Activated CD8-positive, alpha-beta memory T cell treated with anti-CD3 and anti-CD28 coated beads for 24 hours (primary cell): ENCODE data around the gene USP24.

Experiments
- DNase-seq: peaks from one replicate; pipeline ENCODE4 v3.0.0-alpha.2; 2020

USP24 gene

GRCh38 chr1:55063577-55063942 lies 151.6 kb downstream of the USP24 start:
- no peak for DNase-seq

DNA sequence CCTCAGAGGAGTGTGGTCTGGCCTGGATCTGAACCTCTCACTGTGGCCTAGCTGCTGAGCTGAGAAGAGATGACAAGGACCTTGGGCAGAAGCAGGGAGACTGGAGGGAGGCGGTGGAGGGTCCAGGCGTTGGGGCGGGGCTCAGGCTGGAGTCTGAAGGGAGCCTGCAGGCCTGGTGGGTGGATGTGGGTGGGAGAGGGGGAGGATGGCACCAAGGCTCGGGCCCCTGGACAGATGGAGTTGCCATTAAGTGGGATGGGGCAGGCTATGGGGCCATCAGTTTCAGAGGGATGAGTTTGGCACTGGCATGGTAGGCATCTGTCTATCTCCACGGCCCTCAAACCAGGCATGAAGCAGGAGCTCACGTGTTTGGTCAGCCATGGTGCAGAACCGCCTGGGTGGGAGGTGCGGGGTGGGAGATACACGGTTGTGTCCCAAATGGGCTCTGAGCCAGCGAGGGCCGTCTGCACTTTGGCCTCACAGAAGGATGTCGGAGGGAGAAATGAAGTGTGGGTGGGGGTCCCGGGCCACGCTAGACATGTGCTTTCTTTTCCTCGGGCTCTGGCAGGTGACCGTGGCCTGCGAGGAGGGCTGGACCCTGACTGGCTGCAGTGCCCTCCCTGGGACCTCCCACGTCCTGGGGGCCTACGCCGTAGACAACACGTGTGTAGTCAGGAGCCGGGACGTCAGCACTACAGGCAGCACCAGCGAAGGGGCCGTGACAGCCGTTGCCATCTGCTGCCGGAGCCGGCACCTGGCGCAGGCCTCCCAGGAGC lies 152.2 kb downstream of the USP24 start:
- DNase-seq = no peak

GRCh38 chr1:55061706-55062321 lies 153.3 kb downstream of the USP24 start:
- DNase-seq = no peak

DNA sequence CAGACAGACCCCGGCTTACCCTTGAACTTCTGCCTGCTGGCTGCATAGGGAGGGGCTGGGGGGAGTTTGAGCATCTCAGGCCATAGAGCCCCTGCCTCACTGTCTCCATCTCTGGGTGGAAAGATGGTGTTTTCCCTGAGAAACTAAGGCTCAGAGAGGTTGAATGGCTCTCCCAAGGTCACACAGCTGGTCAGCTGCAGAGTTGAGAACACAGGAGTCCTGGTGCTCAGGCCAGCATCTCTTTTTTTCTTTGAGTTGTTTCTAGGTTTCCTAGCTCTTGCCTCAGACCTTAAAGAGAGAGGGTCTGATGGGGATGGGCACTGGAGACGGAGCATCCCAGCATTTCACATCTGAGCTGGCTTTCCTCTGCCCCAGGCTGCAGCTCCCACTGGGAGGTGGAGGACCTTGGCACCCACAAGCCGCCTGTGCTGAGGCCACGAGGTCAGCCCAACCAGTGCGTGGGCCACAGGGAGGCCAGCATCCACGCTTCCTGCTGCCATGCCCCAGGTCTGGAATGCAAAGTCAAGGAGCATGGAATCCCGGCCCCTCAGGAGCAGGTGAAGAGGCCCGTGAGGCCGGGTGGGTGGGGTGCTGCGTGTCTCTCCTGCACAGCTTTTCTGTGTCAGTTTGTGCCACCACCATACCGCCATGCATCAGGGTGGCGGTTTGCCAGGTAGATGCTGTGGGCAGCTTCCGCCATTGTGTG lies 154.0 kb downstream of the USP24 start:
- peak; percentile 49 for DNase-seq

DNA sequence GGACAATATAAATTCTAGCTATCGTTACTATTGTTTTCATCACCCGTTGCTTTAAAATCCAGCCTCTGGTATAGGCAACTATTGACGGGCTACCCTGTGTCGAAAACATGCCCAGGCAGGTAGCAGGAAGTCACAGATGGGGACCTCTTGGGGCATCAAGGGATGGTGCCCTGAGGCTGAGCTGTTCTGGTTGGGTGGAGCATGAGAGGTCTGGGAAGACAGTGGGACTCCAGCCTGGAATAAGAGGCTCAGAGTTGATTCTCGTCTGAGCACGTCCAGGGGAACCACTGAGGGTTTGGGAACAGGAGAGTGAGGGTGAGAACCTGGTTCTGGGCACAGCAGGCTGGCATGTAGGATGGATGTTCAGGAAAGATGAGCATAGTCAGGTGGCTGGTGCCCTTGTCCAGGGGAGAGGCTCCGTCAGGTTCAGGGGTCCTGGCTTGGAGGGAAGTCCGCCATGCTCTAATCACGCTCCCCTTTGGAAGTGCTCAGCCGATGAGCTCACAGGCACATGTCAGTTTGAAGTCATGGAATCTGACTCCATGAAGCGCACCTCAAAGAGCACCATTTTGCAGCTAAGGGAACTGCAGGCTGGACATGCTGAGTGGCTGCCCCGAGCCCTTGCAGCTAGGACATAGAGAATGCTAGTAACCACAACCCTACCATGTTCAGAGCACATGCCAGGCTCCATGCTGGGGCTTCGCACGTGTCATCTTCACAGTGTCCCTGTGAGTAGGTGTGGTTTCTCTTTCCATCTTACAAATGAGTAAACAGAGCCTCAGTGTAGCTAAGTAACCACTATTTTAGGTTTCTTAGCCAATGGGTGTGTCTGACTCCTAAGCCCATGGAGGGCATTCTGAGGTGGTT lies 154.8 kb downstream of the USP24 start:
- peak; percentile 47 for DNase-seq

DNA sequence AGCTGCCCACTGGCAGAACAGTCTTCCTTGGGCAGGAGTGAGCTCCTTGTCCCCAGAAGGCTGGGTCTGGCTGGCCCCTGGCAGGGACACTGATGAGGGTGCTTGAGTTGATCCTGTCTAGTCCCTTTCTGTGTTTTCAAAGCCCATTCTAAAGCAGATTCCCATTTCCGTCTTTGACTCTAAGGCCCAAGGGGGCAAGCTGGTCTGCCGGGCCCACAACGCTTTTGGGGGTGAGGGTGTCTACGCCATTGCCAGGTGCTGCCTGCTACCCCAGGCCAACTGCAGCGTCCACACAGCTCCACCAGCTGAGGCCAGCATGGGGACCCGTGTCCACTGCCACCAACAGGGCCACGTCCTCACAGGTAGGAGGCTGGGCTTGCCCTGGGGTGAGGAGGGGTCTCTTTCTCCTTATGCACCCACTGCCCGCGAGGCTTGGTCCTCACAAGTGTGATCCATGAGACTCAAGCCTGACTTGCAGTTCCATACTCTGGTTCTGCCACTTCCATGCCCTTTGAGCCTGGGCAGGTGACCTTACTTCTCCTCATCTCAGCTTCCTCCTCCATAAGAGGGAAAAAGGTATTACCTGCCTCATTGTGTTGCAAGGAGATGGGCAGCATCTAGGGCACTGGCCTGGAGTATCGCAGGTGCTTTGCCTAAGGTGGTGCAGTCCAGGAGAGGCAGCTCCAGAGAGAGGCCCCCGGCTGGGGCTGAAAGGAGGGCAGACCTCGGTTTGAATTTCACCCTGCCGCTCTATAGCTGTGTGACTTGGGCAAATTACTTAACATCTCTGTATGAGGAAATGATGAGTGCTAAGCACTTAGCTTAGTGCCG lies 155.6 kb downstream of the USP24 start:
- DNase-seq = peak; percentile 55

- no peak for DNase-seq
Measured at GRCh38 chr1:55057956-55058298, 157.2 kb downstream of the USP24 start.

DNA sequence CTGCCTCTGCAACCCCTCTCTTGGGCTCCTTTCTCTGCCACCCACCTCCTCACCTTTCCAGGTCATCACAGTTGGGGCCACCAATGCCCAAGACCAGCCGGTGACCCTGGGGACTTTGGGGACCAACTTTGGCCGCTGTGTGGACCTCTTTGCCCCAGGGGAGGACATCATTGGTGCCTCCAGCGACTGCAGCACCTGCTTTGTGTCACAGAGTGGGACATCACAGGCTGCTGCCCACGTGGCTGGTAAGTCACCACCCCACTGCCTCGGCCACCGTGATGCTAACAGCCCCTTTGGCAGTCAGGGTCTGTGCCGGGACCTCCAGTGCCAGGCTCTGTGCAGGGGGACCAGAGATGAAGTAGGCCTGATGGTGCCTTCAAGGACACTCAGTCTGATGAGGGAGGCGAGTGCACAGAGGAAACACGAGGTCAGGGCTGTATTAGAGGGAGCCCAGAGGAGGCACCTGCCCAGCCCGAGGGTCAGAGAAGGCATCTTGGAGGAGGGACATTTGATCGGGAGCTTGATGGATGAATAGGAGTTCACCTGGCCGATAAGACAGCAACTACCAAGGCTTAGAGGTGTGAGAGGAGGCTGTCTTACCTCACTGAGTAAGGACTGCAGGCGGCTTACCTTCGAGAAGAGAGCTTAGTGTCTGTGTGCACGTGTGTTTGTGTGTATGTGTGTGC lies 157.8 kb downstream of the USP24 start:
- no peak for DNase-seq

DNA sequence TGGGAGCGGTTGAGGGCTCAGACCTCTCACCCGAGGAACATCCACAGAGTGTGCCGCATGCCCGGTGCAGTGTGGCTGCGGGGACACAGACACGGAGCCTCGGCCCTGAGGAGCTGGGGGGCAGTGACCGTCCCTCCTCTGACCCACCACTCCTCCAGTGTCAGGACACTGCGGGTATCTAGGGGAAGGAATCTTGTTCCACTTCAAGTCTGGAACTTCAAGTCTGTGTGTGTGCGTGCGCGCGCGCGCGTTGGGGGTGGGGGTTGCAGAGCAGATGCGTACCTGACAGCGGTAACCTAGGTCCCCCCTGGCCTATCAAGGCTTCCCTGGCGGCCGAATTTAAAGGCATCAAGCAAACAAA lies 158.6 kb downstream of the USP24 start:
- DNase-seq = no peak

DNA sequence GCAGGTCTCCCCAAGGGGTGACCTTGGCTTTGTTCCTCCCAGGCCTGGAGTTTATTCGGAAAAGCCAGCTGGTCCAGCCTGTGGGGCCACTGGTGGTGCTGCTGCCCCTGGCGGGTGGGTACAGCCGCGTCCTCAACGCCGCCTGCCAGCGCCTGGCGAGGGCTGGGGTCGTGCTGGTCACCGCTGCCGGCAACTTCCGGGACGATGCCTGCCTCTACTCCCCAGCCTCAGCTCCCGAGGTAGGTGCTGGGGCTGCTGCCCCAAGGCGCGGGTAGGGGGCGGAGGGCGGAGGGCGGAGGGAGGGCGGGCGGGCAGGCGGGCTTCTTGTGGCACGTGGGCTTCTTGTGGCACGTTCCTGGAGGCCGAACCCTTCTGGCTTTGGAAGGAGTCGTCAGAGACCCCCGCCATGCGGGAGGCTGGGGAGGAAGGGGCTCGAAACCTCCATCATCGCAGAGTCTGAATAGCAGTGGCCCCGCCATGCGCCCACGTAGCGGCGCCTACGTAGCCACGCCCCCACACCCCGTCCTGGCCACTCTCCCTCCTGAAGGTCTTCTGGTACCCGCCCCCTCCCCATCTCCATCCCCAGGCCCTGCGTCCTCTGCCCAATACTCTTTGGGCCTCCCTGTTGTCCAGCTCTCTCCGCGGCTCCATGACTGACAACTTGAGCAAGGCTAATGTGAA lies 159.1 kb downstream of the USP24 start:
- no peak for DNase-seq

DNA sequence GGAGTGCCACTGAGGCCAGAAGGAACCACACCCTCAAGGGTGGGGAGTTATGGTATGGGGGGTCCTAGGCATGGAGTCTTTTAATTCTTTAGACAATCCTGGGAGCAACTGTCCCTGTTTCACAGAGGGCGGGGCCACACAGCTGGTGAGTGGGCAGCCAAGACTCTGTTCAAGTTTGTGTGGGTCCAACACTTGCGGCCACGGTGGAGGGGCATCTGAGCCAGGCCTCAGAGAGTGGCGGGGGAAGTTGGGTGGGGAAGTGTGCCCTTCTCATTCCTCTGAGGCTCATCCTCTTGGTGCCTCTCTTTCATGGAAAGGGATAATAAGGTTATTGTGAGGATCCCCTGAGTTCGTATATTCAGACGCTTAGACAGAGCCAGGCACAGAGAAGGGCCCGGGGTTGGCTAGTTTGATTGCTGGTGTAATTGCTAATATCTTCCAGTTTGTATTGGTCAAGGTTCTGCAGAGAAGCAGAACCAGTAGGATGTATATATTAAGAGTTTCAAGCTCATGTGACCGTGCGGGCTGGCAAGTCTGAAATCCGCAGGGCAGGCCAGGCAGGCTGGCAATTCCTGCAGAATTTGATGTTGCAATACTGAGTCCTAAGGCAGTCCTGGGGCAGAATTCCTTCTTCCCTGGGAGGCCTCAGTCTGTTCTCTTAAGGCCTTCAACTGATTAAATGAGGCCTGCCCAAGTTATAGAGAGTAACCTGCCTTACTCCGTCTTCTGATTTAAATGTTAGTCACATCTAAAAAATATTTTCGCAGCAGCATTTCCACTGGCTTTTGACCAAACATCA lies 159.9 kb downstream of the USP24 start:
- DNase-seq = no peak

- no peak for DNase-seq
Measured at GRCh38 chr1:55054396-55054795, 160.8 kb downstream of the USP24 start.

GRCh38 chr1:55053265-55053954 lies 161.8 kb downstream of the USP24 start:
- no peak for DNase-seq

DNA sequence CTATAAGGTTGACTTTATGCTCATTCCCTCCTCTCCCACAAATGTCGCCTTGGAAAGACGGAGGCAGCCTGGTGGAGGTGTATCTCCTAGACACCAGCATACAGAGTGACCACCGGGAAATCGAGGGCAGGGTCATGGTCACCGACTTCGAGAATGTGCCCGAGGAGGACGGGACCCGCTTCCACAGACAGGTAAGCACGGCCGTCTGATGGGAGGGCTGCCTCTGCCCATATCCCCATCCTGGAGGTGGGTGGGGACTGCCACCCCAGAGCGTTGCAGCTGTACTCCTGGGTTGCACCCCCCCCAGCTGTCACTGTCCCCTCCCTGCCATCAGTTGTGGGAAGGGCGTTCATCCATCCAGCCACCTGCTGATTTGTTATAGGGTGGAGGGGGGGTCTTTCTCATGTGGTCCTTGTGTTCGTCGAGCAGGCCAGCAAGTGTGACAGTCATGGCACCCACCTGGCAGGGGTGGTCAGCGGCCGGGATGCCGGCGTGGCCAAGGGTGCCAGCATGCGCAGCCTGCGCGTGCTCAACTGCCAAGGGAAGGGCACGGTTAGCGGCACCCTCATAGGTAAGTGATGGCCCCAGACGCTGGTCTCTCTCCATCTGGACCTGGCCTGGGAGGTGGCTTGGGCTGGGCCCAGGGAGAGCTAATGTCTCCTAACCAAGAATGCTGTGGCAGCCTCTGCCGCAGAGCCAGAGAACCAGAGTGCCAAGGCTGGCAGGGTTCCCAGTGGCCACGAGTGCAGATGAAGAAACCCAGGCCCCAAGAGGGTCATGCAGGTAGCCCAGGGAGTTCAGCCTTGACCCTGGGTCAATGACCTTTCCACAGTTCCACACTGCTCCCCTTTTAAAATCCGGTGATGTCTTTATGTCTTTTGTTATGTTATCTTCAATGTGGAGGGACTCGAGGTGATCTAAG lies 162.7 kb downstream of the USP24 start:
- no peak for DNase-seq

GRCh38 chr1:55051621-55052020 lies 163.5 kb downstream of the USP24 start:
- DNase-seq = no peak

DNA sequence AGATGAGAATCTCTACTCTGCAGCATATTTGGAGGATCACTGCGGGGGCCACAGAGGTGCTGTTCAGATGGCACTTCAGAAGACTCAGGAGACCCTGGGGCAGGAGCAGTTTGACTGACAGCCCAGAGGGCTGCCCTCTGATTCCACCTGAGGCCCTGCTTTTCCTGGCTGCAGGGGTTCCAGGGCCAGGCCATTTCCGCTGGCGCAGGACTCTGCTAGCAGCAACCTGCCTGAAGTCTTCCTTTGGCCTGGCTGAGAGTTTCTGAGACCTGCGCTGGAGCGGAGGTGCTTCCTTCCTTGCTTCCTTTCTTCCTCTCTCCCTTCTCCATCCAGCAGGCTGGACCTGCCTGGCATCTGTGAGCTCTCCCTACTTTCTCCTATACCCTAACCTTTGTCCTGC lies 164.0 kb downstream of the USP24 start:
- DNase-seq = no peak

DNA sequence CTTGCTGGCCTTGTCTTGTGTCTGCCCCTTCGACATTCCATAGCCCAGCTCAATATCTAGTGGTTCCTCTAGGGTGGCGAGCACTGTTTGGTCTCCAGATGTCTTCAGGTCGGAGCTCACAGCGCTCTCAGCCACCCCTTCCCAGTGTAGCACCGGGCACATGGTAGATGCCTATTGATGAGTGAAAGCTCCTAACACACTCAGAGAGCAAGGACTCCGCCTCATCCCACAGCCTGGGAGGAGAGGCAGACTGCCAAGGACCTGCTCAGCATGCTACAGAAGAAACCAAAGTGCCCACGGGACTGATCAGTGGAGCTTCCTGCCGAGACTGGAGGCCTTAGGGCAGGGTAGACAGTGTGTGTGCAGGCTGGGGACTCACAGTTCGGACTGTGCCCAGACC lies 164.9 kb downstream of the USP24 start:
- no peak for DNase-seq

GRCh38 chr1:55049914-55050278 lies 165.3 kb downstream of the USP24 start:
- DNase-seq = no peak
